ENCODE results near the gene FBXO24.

- TF ChIP-seq CTCF (IDR thresholded peaks at IDR 0.05; ENCODE audit: poor library complexity) (no peak), EZH2 (IDR thresholded peaks at IDR 0.05; ENCODE audit: borderline replicate concordance) (no peak), EZH2phosphoT487 (IDR thresholded peaks at IDR 0.05; ENCODE audit: low read depth, severe bottlenecking, unreplicated experiment) (no peak)
Measured at GRCh38 chr7:100563100-100563564, 23.0 kb upstream of the FBXO24 start.

All from hepatocyte (in vitro differentiated cells).